Measurements from ENCODE around the gene KLK11. TPM values are rescaled to one million over a fixed set of nuclear protein-coding genes. Genes with fewer than 3 reads are reported as not detected.

Gene KLK11
- total RNA-seq, 2 experiments from 2014 or later: not detected

DNA sequence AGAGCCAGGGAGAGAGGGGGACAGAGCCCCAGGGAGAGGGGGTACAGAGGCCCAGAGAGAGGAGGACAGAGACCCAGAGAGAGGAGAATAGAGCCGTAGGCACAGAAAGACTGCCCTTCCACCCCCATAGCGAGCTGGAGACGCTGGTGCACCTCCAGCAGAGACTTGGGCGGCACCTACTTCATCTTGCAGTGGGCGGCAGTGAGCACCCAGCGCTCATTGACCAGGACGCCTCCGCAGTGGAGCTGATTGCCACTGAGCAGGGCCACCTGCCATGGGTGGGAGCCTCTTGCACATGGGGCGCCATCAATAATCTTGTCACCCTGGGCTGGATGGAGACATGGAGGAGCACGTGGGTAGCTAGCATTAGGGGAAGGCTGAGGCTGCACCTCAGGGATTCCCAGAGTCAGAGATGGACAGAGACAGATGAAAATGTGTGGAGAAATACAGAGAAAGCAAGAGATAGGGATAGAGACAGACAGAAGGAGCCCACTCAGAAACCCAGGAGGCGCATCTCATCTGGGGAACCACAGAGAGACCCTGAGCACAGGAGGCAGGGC lies 44.7 kb downstream of the KLK11 start:
- ChIA-PET CTCF (no interaction called here), POLR2A (no interaction called here)
- DNase-seq (no peak), ATAC-seq (no peak)
- Mint-ChIP-seq H3K4me1 (ENCODE audit: low read depth) (no peaks in the 10 kb centered on the region), H3K36me3 (ENCODE audit: low read depth) (no peaks in the 10 kb centered on the region), H3K27me3 (peaks cover 37% of the 10 kb centered on the region), H3K9me3 (no peaks in the 10 kb centered on the region), H3K4me3 (no peak overlapping the region), H3K27ac (no peak overlapping the region)
- intact Hi-C loops (cut with micrococcal nuclease): no loop called here
- TF ChIP-seq, protein P1, sequence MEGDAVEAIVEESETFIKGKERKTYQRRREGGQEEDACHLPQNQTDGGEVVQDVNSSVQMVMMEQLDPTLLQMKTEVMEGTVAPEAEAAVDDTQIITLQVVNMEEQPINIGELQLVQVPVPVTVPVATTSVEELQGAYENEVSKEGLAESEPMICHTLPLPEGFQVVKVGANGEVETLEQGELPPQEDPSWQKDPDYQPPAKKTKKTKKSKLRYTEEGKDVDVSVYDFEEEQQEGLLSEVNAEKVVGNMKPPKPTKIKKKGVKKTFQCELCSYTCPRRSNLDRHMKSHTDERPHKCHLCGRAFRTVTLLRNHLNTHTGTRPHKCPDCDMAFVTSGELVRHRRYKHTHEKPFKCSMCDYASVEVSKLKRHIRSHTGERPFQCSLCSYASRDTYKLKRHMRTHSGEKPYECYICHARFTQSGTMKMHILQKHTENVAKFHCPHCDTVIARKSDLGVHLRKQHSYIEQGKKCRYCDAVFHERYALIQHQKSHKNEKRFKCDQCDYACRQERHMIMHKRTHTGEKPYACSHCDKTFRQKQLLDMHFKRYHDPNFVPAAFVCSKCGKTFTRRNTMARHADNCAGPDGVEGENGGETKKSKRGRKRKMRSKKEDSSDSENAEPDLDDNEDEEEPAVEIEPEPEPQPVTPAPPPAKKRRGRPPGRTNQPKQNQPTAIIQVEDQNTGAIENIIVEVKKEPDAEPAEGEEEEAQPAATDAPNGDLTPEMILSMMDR (IDR thresholded peaks at IDR 0.05): no peak

DNA sequence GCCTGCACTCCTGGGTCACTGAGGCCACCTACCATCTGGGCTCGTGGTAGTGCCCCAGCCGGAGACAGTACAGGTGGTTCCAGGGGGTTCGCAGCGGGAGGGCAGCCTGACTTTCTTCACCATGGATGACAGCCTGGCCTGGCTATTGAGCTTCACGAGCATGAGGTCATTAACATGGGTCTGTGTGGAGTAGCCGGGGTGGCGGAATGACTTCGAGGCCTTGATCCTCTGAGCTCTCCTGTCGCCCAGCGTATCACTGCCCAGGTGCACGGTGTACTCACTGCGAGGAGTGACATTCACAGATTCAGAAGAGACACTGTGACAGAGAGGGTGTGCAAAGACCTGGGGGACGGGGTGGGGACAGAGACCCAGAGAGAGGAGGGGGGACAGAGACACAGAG lies 46.2 kb downstream of the KLK11 start:
- ChIA-PET CTCF (no interaction called here), POLR2A (no interaction called here)
- TF ChIP-seq, protein P1 (IDR thresholded peaks at IDR 0.05): no peak
- DNase-seq (no peak), ATAC-seq (no peak)
- H3K4me1 Mint-ChIP-seq (ENCODE audit: low read depth): no peaks in the 10 kb centered on the region
- H3K27ac Mint-ChIP-seq: no peak overlapping the region
- H3K27me3 Mint-ChIP-seq: peaks cover 43% of the 10 kb centered on the region
- no peak overlapping the region for H3K4me3 Mint-ChIP-seq
- intact Hi-C loops (cut with micrococcal nuclease): no loop called here
- no peaks in the 10 kb centered on the region for H3K9me3 Mint-ChIP-seq
- no peaks in the 10 kb centered on the region for H3K36me3 Mint-ChIP-seq (ENCODE audit: low read depth)

DNA sequence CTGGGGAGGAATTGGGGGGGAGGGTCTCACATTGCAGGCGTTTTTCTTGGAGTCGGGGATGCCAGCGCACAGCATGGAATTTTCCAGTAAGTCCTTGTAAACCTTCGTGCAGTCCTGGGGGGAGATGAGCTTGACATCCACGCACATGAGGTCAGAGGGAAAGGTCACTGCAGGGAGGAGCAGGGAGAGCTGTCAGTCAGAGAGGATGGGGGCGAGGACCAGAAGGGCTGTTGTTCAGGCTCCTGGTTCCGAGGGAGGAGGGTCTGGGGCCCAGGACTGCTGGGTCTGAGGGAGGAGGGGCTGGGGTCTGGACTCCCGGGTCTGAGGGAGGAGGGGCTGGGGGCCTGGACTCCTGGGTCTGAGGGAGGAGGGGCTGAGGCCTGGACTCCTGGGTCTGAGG lies 46.7 kb downstream of the KLK11 start:
- Mint-ChIP-seq H3K27me3 (peaks cover 39% of the 10 kb centered on the region), H3K27ac (no peak overlapping the region), H3K4me1 (ENCODE audit: low read depth) (no peaks in the 10 kb centered on the region), H3K9me3 (no peaks in the 10 kb centered on the region), H3K4me3 (no peak overlapping the region), H3K36me3 (ENCODE audit: low read depth) (no peaks in the 10 kb centered on the region)
- TF ChIP-seq, protein P1 (IDR thresholded peaks at IDR 0.05): no peak
- intact Hi-C loops (cut with micrococcal nuclease): no loop called here
- ATAC-seq (no peak), DNase-seq (no peak)
- ChIA-PET POLR2A (no interaction called here), CTCF (no interaction called here)

DNA sequence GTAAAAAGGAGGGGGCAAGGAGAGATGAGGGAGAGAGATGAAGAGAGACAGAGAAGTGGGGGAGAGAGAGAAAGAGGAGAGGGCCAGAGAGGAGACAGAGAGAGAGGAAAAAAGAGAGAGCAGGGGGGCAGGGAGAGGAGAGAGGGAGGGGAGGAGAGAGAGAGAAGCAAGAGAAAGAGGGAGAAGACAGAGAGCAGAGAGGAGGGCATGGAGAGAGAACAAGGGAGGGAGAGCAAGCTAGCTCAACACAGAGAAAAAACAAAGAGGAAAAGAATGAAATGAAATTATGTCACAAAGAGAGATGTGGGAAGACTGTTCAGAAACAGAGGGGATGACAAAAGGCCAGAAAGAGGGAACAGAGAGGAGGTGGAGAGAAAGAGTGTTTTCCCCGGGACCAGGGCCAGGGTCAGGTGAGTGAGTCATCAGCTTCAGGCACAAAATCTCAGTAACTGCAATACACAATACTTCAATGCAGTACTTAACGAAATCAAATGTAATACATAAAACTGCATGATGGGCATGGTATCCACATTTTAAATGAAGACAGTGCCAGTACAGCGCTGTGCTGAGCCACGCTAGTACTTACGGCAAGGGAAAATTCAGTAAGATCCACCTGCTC lies 47.5 kb downstream of the KLK11 start:
- TF ChIP-seq, protein P1 (IDR thresholded peaks at IDR 0.05): no peak
- no peaks in the 10 kb centered on the region for H3K9me3 Mint-ChIP-seq
- POLR2A ChIA-PET: no interaction called here
- ATAC-seq (no peak), DNase-seq (no peak)
- no peaks in the 10 kb centered on the region for H3K36me3 Mint-ChIP-seq (ENCODE audit: low read depth)
- intact Hi-C loops (cut with micrococcal nuclease): no loop called here
- H3K27ac Mint-ChIP-seq: no peak overlapping the region
- H3K4me3 Mint-ChIP-seq: no peak overlapping the region
- H3K27me3 Mint-ChIP-seq: peaks cover 42% of the 10 kb centered on the region
- H3K4me1 Mint-ChIP-seq (ENCODE audit: low read depth): no peaks in the 10 kb centered on the region
- CTCF ChIA-PET: no interaction called here

DNA sequence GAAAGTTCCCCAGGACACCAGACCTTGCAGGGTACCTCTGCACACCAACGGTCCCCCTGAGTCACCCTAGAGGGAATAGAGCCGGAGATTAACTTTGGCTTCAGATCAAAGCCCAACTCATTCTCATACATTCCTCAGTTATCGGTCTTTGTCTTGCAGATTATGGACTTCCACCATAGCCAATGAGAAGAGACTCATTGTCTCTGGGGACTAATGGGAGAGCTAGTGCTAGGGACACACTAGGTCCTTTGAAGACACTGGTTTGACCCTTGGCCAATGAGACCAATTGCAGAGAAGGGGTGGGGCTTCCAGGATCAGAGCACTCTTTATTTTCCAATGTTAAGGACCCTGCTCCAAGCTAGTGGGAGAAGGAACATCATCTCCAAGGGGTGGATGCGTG lies 48.8 kb downstream of the KLK11 start:
- H3K4me3 Mint-ChIP-seq: no peak overlapping the region
- peaks cover 48% of the 10 kb centered on the region for H3K27me3 Mint-ChIP-seq
- H3K27ac Mint-ChIP-seq: no peak overlapping the region
- no peak for ATAC-seq
- intact Hi-C loops (cut with micrococcal nuclease): no loop called here
- DNase-seq: no peak
- TF ChIP-seq, protein P1 (IDR thresholded peaks at IDR 0.05): no peak
- no peaks in the 10 kb centered on the region for H3K9me3 Mint-ChIP-seq
- H3K36me3 Mint-ChIP-seq (ENCODE audit: low read depth): no peaks in the 10 kb centered on the region
- no peaks in the 10 kb centered on the region for H3K4me1 Mint-ChIP-seq (ENCODE audit: low read depth)
- ChIA-PET POLR2A (interaction anchor here (0.6 kb wide), 1 partner anchor 11 kb away, joined by 3 read pairs; no protein-coding TSS in a partner anchor), CTCF (no interaction called here)
